GM13976 (cell line): ENCODE measurements around the gene CCDC57.

ENCODE experiments used
- DNase-seq: peaks from one replicate; pipeline ENCODE4 v3.0.0; 2012; ENCODE audit warnings: low spot score
- in situ Hi-C: fragments of 300-500 bp; cut with MboI; formaldehyde crosslinking; loops from one replicate; pipeline ENCODE4 v1.12.0; 2022; ENCODE audit warnings: low sequenced_read_pairs, mixed read lengths, inconsistent platforms; ENCODE audit not compliant: unreplicated experiment
- TF ChIP-seq, protein P1 (sequence below): IDR thresholded peaks from 2 replicates; pipeline ENCODE4 v1.5.1; 2012; ENCODE audit warnings: borderline replicate concordance, mild to moderate bottlenecking; ENCODE audit not compliant: insufficient read depth; ENCODE audit errors: extremely low read depth, missing control alignments, control extremely low read depth

The CCDC57 gene

DNA sequence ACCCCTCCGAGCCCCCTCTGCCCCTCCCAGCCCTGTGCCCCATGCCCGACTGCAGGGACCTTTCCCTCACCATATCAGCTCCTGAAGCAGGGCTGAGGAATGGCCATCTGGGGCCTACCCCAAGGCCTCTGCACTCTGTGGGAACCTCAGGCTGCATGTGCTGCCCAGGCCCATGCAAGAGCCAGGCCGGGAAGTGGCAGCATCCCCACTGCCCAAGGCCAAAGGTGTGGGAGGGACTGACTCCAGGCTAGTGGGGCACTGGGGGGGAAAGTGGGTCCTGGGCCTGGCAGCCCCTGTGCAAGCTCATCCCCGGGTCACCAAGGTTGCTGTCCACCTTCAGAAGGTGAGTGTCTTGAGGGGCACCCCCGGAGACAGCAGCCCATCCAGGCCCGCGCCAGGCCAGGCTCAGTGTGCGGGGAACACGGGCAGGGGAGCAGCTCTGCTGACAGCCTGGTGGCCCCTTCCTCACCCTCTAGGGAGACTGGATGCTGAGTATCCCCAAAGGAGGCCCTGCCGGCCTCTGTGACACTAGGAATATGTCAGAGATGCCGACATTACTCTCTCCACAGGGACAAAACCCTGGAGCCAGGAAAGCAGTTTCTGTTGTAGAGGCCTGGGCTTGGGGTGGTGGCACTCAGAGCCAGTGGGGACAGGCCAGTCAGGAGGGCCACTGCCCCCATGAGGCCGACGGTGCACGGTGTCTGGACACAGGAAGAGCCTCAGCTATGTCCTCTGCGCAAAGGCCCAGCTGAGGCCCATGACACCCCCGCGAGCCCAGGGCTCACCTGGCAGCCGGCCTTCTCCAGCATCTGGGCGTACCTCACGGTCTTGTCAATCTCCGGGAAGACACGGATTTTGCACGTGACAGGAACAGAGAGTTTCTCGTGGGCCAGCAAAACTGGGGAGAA is 150.3 kb downstream of the CCDC57 start:
- in situ Hi-C loops = no loop called here
- DNase-seq = no peak
- TF ChIP-seq, protein P1, sequence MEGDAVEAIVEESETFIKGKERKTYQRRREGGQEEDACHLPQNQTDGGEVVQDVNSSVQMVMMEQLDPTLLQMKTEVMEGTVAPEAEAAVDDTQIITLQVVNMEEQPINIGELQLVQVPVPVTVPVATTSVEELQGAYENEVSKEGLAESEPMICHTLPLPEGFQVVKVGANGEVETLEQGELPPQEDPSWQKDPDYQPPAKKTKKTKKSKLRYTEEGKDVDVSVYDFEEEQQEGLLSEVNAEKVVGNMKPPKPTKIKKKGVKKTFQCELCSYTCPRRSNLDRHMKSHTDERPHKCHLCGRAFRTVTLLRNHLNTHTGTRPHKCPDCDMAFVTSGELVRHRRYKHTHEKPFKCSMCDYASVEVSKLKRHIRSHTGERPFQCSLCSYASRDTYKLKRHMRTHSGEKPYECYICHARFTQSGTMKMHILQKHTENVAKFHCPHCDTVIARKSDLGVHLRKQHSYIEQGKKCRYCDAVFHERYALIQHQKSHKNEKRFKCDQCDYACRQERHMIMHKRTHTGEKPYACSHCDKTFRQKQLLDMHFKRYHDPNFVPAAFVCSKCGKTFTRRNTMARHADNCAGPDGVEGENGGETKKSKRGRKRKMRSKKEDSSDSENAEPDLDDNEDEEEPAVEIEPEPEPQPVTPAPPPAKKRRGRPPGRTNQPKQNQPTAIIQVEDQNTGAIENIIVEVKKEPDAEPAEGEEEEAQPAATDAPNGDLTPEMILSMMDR = no peak

DNA sequence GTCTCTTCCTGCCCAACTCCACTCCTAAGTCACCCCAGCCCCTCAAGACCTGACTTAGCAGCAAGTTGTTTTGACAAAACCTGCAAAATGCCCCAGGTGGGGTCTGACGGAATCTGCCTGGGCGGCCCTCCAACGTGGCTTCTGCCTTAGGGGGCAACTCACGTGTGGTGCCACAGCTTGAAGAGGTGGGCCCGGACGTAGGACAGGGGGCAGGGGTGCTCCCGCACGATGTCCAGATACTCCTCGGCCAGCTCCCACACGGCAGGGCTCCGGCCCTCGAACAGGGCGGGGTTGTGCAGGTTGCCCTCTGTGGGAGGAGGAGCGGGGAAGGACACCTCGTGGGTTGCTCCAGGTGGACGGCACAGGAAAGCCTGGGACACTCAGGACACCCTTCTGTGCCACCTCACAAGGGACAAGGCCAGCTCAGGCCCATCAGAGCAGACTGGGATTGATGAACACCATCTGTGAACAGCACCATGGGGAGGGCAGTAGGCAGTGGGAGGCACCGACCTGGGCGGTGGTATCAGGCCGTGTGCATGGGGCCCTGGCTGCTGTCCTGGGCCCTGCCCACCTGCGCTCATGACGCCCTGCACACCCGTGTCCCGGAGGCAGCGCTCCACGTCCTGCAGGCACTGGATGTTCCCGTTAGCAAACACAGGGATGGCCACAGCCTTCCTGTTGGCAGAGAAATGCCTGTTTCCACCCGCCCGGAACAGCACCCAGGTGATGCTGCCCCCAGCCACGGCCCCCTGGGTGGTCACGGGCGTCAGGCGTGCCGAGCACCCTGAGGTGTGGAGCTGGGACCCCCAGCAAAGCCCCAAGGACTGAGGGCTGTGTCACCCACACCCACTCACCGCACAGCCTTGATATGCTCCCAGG is 151.4 kb downstream of the CCDC57 start:
- in situ Hi-C loops = no loop called here
- no peak for DNase-seq
- TF ChIP-seq, protein P1 = no peak

DNA sequence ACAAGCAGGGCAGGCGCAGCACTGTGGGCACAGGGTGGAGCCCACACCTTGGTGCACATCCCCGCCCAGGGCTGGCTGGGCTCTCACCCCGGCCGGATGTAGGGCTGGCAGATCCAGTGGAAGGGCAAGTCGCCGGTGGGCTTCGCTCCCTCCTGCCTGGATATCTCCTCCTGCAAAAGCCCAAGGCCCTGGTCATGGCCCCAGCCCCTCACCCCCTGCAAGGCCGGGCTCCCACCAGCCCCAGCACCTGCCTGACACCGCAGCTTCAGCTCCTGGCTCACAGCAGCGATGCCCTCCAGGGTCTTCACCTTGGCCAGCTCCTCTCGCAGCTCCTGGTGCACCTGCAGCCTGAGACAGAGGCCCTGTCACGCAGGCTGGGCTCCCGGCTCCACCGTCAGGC is 152.0 kb downstream of the CCDC57 start:
- no peak for DNase-seq
- TF ChIP-seq, protein P1 = no peak
- in situ Hi-C loops = no loop called here

DNA sequence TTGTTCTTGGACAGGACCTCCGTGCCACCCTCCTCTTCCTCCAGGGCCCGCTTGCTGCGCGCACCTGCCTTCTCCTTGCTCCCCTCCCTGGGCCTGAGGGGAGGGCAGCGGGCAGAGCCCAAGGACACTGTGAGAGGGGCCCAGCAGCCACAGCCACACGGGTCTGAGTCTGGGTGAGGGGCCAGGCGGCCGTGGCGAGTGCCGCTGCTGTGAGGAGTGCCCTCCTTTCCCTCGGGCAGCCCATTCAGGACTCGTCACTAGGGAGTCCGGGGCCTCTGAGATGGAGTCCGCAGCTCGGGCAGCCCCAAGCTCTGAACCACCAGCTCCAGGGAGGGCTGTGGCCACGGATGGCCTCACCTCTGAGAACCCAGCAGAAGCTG is 152.7 kb downstream of the CCDC57 start:
- in situ Hi-C loops = no loop called here
- no peak for DNase-seq
- TF ChIP-seq, protein P1 = no peak

DNA sequence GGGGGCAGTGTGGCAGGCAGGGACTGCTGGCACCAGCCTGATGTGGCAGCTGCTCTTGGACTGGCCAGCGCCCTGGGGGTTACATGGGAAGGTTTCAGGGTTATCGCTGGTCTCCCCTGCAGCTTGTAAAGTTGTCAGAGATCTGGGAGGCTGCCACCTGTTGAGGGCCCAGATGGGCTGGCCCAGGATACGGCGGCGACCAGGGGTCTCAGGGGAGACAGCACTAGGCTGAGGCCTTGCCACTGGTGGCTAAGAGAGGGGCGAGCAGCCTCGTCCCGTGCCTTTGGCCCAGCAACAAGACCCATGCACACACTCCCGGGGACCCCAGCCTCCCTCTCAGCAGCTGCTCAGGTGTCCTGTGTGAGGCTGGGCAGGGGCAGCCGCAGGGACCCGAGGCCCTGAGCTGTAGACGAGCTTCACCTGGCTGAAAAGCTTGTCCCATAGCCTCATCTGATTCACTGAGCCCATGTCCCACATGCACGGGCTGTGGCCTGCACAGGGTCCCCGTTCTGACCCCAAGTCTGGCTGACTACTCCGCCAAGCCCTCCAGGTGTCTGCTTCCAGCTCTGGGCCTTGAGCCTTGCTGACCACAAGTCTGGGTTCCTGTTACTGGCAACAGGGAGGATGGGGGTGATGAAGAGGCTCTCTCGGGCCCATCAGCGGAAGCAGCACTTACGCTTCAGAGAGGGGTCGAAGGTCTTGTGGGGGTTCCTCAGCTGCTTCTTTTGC is 153.2 kb downstream of the CCDC57 start:
- in situ Hi-C loops = no loop called here
- TF ChIP-seq, protein P1 = no peak
- DNase-seq = no peak

DNA sequence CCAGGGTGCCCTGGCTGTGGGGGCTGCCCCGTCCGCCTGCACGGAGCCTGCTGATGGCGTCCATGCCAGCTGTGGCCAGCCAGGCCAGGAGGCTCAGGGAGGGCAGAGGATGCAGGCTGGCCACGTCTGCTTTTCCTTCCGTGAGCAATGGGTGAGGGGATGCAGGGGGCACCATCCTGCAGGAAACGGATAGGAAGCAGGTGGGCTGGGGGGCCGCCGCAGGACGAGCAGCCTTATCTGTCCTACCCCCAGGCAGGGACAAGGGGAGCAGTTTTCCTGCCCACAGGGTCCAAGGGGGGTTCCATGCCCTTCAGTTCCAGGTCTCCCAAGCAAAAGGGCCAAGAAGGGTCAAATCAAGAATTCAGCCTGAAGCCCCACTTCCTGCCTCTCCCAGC is 153.8 kb downstream of the CCDC57 start:
- TF ChIP-seq, protein P1 = no peak
- no peak for DNase-seq
- in situ Hi-C loops = no loop called here
